ENCODE results near the gene PAGR1. TPM values are rescaled to one million over a fixed set of nuclear protein-coding genes. Genes with fewer than 3 reads are reported as not detected.

PAGR1 gene
- total and polyA plus RNA-seq, 2 of the 8 experiments (the other 6 are each of a cell fraction or from before 2014, with no cell fraction given), result 35.4 to 56.4 TPM

GRCh38 chr16:29790183-29790948, 25.6 kb upstream of the PAGR1 start, which contains the start of gene KIF22 (continued):
- TF ChIP-seq NRF1 (IDR thresholded peaks at IDR 0.05; ENCODE audit: low read depth, low read length) (peak; percentile 90), SP1 (IDR thresholded peaks at IDR 0.05; ENCODE audit: low read depth, low read length) (peak; percentile 63; the same call in 1 of the 2 replicates), SIX5 (IDR thresholded peaks at IDR 0.05; ENCODE audit: low read depth, low read length) (peak; percentile 15; the same call in 1 of the 2 replicates), POLR2A (IDR thresholded peaks at IDR 0.05; ENCODE audit: control extremely low read depth in 1 of 2, low read depth in 2 of 2, low read length in 2 of 2) (peak; percentile 65 to 88), RBBP5 (IDR thresholded peaks at IDR 0.05; ENCODE audit: borderline replicate concordance, low read depth, low read length) (no peak)
- TF ChIP-seq, protein P1, sequence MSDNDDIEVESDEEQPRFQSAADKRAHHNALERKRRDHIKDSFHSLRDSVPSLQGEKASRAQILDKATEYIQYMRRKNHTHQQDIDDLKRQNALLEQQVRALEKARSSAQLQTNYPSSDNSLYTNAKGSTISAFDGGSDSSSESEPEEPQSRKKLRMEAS (IDR thresholded peaks at IDR 0.05), result peak; percentile 84
